ENCODE measurements around the gene TEKTIP1.

Gene TEKTIP1

DNA sequence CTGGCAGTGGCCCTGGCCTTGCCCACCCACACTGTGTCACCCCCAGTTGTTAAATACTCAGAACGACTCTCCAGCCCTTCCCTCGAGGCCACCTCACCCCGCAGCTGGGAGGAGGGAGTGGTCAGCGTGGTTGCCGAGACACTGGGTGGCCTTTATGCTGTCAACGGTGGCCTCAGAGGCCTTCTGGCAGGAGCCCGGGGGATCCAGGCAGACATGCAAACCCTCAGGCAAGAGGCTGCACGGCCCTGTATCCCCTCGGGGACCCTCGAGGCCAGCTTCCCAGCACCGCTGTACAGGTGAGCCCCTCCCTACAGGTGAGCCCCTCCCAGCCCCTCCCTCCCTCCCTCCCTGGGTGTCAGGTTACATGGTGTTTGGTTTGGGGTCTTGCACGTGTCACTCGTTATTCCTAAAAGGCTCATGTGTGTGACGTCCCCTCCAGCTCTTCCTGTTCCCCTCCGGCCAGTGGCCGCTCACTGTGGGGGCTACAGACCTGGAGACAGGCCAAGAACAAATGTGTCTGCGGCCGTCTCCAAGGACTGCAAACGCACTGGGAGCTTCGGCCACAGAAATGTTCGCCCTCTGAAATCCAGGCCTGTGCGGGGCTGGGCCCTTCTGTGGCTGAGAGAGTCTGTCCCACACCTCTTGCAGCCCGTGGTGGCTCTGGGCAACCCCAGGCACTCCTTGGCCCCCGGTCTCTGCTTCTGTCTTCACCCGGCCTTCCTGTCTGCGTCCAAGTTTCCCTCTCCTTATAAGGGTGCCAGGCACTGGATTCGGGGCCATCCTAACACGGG, at the start of gene TEKTIP1:
TEKTIP1 (plus strand) TSS at position 210 of the 791 bp plus-strand sequence; CDS start at position 214, 4 bp downstream.
- in situ Hi-C loops (cut with HindIII; ENCODE audit: low sequenced_read_pairs) = no loop called here

DNA sequence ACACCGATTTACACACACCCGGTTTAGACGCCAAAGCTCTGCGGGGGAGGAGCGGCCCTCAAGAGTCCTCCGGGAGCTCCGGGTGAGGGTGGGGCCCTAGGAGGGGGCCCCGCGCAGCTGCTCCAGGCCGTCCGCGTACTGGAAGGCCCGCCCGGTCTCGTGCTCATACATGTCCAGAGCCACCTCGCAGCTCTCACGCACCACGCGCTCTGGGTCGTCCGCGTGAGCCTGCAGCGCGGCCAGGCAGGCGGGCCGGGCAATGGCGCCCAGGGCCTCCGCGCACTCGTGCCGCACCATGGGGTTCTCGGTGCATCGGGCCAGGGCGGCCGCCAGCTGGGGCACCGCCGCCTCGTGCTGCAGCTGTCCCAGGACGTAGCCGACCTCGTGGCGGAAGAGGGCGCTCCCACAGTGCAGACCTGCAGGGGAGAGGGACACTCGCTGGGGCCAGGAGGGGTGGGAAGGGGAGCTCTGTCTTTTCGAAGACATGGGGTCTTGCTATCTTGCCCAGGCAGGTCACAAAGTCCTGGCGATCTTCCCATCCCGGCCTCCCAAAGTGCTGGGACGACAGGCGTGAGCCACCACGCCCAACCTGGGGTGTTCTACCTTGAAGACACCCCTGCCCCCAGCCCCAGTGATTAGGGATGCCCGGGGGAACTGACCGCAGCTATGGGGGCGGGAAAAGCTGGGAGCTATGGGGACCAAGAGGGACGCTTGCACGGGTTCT, 47.4 kb upstream of the TEKTIP1 start:
- in situ Hi-C loops (cut with HindIII; ENCODE audit: low sequenced_read_pairs) = no loop called here

DNA sequence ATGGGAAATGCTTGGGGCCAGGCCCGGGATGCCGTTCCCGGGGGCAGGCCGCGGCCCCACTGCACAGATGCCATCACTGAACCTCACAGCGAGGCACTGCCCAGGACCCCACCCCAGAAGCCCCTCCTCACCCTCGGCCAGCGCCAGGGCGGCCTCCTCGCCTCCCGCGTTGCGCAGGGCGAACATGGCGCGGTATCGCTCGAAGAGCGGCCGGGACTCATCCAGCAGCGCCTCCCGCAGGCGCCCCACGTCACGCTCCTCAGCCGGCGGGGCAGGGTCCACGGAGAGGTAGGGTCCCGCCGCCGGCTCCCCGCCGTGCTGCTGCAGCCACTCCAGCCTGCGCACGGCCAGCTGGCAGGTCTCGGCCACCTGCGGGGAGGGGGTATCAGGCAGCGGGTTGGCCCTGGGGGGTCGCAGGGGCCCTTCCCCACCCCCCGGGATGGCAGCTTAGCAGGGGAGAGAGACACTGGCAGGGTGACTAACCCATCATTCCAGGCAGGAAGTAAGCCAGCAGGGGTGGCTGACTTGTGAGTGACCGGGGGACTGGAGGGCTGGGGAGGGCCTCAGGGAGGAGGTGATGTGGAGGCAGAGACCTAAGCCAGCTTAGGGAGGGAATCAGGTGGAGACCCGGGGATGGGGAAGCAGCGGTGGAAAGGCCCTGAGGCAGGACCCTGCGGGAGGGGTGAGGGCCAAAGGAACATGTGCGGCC, 46.7 kb upstream of the TEKTIP1 start:
- in situ Hi-C loops (cut with HindIII; ENCODE audit: low sequenced_read_pairs) = no loop called here

GRCh38 chr19:3492919-3493318, 46.1 kb upstream of the TEKTIP1 start:
- in situ Hi-C loops (cut with HindIII; ENCODE audit: low sequenced_read_pairs) = no loop called here

- in situ Hi-C loops (cut with HindIII; ENCODE audit: low sequenced_read_pairs) = no loop called here
These were observed 45.3 kb upstream of the TEKTIP1 start for GRCh38 chr19:3493651-3494050.

GRCh38 chr19:3494051-3494450, 44.9 kb upstream of the TEKTIP1 start:
- in situ Hi-C loops (cut with HindIII; ENCODE audit: low sequenced_read_pairs) = no loop called here

- in situ Hi-C loops (cut with HindIII; ENCODE audit: low sequenced_read_pairs) = no loop called here
These were observed 44.4 kb upstream of the TEKTIP1 start for GRCh38 chr19:3494559-3494958.

DNA sequence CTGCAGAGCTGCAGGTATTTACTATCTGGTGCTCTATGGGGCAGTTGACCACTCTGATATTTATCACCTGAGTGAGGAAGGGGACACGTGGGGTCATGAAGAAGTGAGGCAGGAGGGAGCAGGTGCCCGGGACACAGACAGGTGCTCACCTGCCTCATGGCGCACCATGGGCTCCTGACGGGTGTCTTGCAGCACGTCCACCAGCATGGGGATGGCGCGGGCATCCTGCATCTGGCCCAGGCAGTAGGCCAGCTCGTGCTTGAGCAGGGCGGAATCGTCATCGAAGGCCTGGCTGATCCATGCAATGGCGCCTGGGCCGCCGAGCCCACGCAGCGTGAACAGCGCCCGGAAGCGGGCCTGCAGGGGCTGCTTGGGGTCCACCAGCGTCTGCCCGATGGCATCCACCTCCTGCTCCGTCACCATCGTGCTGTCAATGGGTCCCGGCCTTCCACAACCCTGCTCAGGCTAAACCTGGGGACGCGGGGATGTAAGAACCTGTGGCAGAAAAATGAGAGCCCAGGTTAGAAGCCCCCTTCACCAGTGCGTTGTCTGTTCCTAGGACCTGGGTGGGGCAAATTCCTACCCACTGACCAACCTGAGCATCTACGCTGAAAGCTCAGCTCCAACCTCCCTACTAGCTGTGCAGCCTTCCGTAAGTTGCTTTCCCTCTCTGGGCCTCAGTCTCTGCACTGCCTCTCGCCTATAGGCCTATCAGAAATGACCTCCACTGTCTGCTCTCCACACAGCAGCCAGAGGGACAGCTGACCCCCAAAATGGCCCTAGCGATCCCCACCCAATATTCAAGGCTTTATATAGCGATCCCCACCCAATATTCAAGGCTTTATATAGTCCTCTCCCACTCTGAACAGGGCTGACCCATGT, 42.3 kb upstream of the TEKTIP1 start:
- in situ Hi-C loops (cut with HindIII; ENCODE audit: low sequenced_read_pairs) = no loop called here

DNA sequence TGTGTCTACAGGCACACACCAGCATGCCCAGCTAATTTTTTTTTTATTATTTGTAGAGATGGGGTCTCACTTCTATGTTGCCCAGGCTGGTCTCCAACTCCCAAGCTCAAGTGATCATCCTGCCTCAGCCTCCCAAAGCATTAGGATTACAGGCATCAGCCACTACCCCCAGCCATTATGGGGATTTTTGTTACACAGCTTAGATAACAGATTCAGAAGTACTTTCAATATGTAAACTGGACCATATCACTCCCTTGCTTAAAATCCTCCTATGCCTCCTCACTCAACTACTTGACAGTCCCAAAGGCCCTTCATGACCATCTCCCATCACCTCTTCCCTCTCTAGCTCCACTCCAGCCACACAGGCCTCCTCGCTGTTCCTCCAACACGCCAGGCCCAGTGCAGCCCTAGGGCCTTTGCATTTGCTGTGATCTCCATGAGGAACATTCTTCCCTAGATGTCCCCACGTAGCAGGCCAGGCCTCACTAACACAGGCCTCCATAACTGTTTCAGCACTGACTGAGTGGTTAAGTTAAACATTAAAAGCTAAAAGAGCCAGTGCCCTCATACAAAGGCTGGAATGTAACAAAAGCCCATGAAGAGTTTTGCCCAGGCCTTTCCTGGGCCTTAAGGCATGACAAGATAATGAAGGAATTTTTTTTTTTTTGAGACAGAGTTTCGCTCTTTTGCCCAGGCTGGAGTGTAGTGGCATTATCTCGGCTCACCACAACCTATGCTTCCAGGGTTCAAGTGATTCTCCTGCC, 41.0 kb upstream of the TEKTIP1 start:
- in situ Hi-C loops (cut with HindIII; ENCODE audit: low sequenced_read_pairs) = no loop called here

DNA sequence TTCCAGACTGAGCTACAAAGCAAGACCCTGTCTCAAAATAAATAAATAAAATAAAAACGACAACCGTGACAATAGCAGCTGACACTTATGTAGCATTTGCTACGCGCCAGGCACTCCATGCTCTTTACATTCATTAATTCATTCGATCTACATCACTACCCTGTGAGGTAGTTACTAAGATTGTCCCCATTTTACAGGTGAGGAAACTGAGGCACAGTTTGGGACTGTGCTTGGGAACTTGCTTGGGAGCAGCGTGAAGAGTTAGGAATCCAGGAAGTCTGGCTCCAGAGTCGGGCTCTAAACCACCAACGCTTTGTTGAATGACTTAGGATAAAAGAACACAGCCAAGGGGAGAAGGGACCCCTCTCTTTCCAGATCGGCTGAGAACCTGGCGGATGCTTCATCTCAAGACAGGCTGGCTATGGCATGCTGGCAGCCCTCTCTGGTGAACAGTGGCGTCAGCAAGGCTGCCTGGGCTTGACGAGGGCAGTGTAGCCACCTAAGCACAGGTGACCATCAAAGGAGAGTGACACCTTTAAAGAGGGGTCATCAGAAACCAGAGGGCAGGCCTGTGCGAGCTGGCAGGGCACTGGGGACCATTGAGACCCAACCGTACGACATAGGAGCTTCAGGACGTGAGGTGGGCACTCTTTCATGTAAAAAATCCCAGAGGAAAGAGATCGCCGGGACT, 39.1 kb upstream of the TEKTIP1 start:
- in situ Hi-C loops (cut with HindIII; ENCODE audit: low sequenced_read_pairs) = no loop called here

DNA sequence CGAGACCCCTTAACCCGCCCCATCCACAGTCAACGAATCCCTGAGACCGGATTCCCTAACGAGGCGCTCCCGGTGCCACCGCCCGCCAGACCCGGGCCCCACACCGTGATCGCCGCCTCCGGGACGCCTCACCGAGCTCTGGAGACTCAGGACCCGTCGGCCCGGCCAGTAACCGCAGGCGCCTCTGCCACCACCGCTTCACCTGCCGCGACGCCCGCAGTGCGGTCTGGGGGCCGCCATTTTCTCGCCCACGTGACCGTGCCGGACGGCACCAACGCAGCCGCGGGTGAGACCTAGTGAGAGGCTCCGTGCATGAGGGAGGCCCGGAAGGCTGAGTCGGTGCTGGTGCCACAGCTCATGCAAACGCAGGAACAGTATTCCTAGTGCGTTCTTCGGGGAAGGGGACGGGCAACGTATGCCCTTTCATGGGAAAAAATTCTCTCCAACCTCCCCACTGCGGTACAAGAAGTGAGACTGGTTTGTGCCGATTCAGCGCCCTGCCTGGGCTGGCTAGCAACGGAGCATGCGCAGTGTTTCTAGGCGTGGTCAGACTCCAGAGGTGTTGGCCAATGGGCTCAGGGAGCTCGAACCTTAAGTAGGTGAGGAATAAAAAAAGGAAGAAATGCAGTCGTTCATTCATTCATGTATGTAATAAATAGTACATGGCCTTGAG, 38.4 kb upstream of the TEKTIP1 start, which contains the start of gene DOHH:
DOHH (minus strand) TSS at position 246 of the 673 bp plus-strand sequence. CDS start 3,860 bp downstream, outside the sequence.
- in situ Hi-C loops (cut with HindIII; ENCODE audit: low sequenced_read_pairs) = no loop called here

GRCh38 chr19:3501780-3502179, 37.2 kb upstream of the TEKTIP1 start:
- in situ Hi-C loops (cut with HindIII; ENCODE audit: low sequenced_read_pairs) = no loop called here

GRCh38 chr19:3503036-3503572, 35.9 kb upstream of the TEKTIP1 start:
- in situ Hi-C loops (cut with HindIII; ENCODE audit: low sequenced_read_pairs) = no loop called here

DNA sequence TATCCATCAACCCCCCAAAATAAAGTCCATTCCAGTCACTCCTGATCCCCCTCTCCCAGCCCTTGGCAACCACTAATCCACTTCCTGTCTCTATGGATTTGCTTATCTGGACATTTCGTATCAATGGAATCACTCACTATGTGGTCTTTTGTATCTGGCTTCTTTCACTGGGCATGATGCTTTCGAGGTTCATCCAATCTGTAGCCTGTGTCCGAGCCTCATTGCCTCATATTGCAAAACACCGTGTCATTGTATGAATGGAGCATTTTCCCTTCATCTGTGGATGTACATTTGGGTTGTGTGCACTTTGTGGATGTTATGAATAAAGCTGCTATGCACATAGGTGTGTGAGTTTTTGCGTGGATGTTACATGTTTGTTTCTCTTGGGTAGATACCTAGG, 34.2 kb upstream of the TEKTIP1 start:
- in situ Hi-C loops (cut with HindIII; ENCODE audit: low sequenced_read_pairs) = no loop called here

GRCh38 chr19:3505598-3506383, 33.2 kb upstream of the TEKTIP1 start, which contains the start of gene FZR1:
FZR1 (plus strand) TSS chr19:3506311; CDS start chr19:3522990, 16,679 bp downstream.
- in situ Hi-C loops (cut with HindIII; ENCODE audit: low sequenced_read_pairs) = no loop called here

DNA sequence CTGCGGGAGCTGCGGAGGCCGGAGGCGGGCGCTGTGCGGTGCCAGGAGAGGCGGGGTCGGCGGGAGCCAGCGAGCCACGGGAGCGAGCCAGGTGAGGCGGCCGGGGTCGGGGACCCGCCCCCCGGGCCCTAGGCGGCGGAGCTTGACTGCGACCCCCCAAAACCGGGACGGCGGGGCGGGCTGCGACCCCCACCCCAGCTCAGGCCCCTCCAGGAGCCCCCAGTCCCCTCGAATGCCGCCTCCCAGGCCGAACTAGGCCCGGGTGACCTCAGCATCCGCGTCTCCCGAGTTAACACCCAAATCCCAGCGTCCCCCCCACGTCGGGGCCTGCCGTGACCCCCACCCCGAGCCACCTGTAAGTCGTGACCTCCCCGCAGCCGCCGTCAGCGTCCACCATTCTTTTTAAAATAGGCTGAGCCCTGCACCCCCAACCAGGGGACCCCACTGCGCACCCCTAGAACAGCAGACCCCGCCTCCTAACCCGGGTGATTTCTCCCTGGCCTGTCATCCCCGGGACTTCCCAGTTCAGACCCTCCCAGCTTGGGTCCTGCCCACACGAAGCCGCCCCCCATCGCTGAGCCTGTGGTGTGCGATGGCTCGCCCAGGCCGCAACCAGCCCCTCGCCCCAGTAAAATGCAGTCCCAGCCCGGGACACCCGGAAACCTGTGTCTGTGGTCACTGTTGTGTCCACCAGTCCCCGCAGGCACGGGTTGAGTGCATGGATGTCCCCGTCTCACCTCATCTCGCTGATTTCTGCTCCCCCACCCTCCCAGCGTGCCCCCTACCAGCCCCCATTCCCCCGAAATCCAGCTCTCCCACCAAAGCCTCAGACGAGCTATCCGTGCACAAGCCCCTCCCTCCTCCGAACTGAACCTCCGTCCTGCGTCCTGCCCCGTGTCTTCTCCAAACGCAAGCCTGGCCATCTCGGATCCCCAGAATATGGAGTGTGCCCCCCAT, 32.3 kb upstream of the TEKTIP1 start:
- in situ Hi-C loops (cut with HindIII; ENCODE audit: low sequenced_read_pairs) = no loop called here

Data from DLD1 (cell line).